GM19438 (cell line): ENCODE measurements around the gene ANKRD28.
A peak's percentile ranks its signal among the peaks of the same experiment; 100 is the strongest.

ENCODE experiments used
- ATAC-seq: cut with Tn5 transposase; IDR thresholded peaks from one replicate; pipeline ENCODE4 v1.9.1; 2021; ENCODE audit warnings: low read depth; ENCODE audit not compliant: unreplicated experiment

Gene ANKRD28

DNA sequence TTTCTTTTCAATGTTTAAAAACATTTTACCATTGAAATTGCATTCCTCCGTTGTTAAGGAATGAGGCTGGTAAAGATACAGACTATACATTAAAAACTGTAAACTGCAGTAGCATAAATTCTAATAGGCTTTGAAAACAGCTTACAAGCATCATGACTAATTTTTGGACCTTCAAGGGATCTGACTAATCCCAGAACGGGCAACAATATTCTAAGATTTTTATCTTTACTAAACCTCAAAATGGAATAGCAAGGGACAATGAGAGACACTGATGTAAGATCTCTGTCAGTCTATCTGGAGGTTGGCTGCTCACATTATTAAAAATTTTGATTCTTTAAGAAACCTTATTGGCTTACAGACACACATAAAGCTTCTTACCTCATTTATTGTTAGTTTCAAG, 121.5 kb downstream of the ANKRD28 start:
- ATAC-seq, result no peak

DNA sequence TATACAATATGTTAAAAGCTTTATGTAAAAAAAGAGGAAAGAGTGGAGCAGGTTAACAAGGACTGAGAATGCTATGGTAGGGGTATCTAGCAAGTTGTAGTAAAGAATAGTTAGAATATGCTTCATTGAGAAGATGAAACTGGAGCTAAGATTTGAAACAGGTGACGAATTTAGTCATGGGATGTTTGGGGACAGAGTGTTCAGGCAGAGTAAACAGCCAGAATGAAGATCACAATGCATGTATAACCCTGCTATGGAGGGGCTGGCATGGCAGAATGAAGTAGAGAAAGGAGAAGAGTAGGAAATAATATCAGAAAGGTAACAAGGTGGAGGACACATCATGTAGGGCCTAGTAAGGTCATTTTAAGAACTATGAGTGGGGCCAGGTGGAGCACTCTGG, 124.2 kb downstream of the ANKRD28 start:
- ATAC-seq, result no peak

DNA sequence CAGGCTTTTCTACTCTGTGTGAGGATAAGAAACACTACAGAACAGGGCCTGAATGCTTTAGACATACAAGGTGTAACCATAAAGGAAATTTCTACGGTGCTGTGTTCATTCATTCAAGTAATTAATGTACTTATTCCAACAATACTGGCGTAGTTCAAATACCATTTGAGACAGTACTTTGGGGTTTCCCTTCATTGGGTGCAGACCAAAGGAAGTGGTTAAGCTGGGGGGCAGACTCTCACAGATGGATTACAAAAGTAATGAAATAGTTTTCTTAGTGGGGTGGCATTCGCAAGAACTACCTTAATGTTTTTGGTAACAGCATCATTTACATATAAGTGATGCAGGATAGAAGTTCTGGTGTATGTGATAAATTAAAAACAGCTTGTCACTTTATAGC, 130.3 kb downstream of the ANKRD28 start:
- no peak for ATAC-seq

DNA sequence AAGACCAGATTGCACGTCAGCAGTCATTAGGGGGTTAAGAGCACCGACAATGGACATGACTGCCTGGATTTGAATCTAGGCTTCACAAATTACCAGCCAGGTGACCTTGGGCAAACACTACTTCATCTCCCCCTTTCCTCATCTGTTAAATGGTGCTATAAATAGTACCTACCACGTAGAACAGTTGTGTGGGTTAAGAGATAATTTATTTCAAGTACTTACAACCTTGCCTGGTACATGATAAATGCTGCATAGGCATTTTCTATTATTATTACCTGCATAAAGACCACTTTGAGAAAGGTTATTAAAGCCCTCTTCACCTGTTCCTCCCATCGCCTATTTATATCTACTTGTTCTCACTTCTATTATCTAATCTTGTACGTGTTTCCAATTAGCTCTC, 131.5 kb downstream of the ANKRD28 start:
- no peak for ATAC-seq

DNA sequence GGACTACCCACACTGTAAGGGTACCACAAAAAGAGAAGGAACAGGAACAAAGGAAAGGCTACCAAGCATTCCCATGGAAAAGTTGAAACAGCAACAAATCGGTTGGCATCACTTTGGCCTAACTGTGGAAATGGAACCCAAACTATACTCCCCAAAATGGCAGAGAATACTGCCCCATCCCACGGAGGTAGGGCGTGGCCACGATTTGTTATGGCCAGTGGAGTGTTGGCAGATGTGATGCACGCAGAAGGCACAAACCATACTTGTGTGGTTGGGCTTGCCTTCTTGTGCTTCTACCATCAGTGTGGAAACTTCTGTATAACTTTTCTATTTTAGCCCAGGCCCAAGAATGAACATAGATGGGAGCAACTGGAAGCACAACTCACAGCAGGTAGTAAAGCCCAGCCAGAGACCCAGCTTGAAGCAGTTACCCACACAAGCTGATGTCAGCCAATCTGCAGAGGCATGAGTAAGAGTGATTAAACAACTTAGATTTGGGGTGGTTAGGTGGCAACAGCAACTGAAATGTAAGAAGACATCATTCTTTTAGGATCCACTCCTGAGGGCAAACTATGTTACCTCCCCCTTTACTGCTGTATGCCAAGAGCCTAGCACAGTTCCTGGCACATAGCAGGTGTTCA, 132.1 kb downstream of the ANKRD28 start:
- no peak for ATAC-seq

DNA sequence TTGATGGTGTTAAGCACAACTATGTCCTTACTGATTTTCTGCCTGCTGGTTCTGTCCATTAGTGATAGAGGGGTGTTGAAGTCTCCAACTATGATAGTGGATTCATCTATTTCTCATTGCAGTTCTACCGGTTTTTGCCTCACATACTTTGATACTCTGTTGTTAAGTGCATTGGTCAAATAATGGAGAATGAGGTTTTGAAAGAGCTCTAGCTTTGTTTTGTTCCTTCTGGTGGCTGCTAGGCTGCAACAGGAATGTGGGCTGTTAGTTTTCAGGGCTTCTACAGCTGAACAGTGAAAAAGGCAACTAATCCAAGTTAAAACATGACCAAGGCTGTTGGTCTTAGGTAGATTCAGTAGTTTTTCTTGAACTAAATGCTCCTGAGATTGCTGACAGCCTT, 133.6 kb downstream of the ANKRD28 start:
- no peak for ATAC-seq

DNA sequence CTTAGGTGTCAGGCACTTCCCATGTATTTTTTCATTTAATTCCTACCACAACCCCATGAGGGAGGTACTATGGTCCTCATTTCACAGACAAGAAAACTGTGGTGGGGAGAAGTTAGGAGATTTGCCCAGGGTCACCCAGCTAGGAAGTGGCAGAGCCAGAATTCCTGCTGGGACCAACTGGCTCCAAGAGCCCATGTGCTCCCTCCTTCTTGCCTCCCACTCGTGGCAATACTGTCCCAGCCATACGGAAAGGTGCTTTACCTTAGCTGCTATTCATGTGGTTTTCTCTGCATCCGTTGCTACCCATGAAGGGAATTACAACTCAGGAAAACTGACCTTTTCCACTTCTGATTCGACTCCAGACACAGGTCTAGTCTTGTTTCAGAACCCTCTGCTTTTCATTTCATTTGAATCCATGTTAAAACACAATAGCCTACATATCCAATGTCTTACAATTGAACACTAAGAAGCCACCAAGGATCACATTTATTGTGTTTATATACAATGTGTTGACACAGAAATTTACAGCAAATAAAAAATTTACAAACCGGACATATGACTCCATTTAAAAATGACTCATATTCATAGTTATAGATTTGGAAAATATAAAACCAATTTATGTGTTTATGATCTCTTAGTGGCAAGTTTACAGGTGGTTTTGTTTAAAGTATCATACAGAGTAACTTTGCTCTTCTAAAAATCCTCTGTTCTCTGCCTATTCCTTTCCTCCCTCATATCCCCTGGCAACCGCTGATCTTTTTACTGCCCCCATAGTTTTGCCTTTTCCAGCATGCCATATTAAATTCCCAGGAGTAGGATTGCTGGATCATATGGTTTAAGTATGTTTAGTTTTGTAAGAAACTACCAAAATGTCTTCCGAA, 137.5 kb downstream of the ANKRD28 start:
- ATAC-seq, result no peak

DNA sequence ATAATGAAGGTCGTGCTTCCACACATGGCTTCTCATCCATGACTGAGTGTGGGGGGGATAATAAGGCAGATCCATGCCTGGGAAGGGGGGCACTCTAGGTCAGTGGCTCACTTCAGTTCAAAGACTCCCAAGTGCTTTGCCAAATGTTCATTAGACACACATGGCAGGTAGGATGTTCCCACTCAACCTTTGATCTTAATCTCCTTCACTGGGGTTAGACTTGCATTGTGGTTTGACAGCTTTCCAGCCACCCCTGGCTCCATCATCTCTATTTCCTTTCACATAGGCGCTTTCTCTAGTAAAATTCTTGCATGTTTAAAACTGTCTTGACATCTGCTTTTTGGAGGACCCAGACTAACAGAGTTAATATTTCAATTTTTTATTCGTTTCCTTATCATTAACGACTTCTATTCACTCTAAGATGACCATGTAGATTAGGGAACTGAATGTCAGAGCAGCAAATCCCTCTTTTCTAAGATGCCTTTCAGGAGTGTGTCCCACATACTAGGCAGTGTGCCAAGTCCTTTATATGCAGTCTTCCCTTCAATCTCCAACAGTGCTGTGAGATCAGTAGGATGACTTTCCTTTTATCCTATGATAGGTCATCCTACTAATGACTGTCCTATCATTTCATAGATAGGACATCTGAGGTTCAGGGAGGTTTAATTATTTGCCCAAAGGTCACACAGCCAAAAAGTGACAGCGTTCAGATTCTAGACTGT, 138.4 kb downstream of the ANKRD28 start:
- no peak for ATAC-seq

DNA sequence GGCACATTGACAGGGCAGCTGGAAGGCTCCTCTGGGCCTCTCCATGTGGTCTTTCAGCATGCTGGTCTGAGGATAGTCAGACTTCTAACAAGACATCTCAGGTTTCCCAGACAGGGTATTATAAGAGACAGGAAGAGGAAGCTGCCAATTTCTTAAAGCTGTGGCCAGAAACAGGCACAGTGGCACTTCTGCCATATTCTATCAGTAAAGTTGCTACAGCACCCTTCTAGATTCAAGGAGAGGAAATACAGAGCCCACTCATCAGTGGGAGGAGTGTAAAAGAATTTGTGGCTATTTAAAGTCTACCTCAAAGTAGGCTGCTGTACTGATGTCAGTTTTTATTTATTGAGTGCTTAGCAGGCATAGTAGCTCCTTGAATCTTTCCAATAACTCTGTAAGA, 140.8 kb downstream of the ANKRD28 start:
- ATAC-seq, result no peak

DNA sequence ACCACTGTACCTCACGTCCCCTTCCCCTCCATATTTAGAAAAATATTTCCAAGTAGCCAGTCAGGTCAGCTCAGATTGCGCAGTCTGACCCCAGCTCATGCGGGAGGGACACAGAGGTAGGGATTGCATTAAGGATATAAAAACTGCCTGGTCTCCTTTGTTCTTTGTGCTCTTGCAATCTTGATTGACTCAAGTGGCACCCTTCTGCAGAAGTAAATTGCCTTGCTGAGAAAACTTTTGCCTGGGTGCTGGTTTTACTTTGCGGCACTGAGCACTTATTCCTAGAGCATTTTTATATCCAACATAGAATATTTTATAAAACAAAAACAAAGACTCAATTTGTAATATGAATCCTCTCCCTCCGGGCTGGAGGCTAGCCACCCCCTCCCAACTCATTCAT, 141.4 kb downstream of the ANKRD28 start:
- no peak for ATAC-seq

DNA sequence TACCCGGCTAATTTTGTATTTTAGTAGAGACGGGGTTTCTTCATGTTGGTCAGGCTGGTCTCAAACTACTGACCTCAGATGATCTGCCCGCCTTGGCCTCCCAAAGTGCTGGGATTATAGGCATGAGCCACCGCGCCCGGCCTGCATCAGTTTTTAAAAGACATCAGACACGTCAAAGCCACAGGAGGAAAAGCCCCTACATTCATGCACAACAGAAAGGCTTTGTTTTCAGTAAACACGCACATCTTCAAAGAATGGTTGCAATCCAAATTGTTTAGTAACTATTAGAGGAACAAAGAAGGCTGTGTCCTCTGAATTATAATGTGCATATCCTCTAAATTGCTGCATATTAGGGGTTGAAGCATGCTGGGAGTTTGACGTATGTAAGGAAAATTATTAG, 142.9 kb downstream of the ANKRD28 start:
- no peak for ATAC-seq

DNA sequence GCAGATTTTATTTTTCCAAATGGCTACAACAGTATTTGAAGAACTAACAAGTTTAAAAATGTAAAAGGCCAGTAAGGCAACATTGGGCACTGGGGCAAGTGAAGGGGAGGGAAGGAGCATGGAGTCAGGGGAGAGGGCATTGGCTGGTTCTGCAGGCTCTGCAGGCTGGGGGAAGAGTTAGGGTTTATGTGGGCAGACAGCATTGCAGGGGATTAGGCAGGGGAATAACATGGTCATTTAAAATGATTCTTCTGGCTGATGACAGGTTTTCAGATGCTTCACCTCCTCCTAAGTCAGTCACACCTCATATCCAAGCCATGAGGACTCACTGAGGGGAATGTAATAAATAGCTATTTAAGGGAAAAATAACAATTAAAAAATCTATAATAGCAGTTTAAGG, 143.7 kb downstream of the ANKRD28 start:
- no peak for ATAC-seq

DNA sequence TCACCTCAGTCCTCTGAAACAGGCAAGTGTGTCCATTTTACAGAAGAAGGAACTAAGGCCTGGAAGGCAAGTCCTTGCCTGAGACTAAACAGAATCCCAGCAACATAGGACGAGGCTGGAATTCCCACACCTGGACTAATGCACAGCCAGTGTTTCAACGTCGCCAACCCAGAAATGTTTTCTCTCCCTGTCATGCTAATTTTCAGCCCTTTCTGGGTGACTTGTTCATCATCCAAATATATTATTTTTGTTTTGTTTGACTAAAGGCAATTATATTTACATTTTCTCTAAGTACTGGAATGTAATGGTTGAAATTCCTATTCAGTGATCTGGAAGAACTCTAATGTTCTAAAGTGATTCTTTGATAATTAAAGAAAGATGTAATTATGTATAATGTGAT, 144.5 kb downstream of the ANKRD28 start:
- ATAC-seq, result no peak

DNA sequence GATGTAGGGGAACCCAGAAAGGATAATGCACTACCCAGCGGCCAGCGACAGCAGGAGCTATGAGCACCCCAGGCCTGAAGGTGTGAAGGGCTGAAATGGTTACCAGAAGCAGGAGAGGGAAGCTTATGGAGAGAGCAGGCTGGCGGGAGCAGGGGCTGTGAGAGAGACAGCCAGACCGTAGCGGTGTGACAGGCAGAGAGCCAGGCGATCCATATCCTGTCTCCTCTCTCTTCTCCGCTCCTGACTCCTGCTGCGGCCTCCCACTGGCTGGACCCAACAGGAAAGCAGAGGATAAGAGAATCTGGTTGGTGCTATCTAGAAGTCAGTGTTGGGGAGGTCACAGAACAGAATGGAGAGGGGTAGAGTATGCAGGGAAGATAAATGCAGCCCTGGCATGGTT, 146.4 kb downstream of the ANKRD28 start:
- ATAC-seq, result no peak

DNA sequence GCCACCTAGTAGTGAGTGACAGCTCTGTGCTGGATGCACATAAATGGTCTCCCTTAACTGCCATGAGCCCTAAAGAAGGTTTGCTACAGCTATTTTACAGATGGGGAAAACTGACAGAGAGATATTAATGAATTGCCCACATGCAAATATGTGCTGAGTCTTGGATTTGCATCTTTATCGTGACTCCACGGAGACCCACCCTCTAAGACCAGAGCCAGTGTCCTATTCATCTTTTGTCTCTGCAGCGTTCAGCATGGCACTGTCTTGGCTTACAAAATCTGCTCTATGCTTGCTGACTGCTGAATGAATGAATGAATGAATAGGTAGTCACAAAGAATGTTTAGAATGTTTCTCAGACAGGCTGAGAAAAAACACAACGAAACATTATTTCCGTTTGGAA, 147.9 kb downstream of the ANKRD28 start:
- ATAC-seq, result no peak

DNA sequence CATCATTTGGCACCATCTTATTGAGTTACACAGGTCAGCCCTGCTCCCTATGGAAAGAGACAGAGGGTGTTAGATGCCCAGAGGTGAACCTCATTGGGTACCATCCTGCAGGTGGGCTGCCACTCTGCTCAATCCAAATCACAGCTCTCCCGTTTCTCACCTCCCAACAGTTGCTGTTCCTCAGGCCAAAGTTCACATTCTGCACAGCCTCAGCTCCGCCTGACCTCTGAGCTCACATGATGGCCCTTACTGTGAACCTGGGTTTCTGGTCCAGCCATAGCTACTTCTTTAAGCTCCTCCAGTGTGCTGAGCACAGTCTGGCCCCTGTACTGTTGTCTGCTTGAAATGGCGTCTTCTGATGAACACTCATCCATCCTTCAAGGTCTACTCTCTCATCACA, 148.4 kb downstream of the ANKRD28 start:
- no peak for ATAC-seq

DNA sequence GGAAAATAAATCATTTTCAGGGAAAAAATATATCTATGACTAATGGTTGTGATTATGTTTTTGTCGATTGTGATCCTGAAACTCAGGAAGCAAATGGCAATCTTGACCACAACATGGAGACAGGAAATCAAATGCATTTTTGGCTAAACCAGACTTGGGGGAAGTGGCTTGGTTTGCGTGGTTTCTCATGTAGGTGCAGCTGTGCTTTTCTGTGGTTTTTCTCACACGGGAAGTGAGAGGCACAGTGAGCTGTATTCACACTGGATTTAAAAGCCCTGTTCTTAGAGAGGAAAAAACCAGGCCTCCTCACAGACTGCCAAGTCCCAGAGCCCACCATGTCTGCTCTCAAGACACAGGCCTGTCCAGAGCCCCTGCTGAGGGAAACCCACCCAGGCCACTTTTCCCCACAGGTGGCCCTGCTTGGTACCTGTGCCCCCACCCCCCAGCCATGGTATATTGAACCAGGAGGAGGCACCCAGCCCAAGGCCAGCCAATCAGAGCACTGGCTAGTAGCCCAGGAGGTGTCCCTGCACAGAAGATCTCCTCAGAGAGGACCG, 150.1 kb downstream of the ANKRD28 start:
- ATAC-seq, result peak; percentile 97

DNA sequence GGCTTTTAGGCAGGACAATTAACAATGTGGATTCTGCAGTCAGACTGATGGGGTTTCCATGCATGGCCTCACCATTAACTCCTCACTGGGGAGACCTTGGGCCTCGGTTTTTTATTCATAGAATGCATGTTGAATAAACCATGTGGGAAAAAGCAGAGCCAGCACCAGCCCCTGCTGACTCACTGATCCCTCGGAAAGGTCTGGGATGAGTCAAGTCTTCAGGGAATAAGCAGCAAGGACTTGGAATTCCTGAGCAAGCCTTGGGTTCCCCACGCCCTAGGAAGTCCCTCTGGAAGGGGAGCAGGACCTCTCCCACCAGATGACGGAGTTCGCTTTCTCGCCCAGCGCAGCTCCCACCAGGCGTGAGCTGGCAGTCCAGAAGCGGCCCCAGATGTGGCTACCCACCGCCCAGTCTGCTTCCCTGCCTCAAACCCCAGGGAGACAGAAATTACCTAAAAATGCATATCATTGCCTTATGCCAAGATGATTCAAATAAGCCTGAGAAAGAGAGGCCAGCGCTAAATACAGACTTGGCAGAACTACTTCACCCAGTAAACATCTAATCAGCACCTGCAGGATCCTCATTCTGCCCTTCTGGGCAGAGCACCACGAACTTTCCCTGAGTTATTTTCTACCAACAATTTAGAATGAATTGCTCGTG, 150.8 kb downstream of the ANKRD28 start:
- ATAC-seq, result peak; percentile 14

DNA sequence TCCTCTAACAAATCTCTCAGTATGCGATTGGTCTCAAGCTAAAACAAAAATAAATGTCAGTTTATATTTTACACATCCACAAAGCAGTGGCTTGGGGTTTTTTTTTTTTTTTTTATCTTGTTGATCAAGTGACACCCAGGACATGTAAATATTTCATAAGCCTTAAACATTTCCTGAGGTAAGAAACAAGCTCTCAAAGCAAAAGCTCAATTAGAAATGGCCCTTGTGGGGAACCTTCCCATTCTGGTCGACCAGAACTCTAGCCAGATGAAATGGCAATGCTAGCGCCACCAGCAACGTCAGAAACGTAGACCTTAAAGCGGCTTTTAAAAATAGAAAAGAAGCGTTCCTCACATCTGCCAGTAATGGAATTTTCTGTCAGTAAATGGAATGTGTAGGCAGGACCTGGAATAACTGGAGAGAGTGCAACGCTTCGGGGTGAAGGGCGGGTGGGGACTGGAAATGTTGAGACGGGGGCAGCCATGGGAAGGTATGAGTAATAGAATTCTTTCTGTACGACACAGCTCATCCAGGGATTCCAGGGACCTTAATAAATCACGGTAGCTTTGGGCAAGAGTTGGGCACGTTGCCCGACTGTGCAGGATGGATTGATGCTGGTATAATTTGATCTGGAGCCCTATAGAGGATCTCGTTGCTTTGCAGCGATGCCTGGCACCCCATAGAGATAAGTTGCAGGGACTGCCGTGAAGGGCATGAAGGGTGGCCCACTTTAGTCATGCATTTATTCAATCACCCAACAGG, 151.9 kb downstream of the ANKRD28 start:
- ATAC-seq, result no peak

DNA sequence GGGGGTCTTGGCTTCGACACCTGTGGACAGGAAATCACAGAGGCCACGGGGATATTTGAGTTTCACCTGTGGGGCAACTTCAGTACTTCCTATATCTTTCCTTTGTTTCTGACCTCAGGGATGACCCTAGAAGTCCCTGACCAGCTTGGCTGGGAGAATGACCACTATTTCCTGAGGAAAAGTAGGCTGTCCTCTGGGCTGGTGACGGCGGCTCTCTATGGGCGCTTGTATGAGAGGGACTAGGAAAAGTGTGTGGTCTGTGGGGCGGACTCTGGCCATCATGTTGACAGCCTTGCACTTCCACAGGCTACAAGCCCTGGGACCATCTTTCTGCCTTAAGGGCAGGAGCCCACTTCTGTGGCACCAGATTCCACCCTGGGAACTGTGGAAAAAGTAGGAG, 152.5 kb downstream of the ANKRD28 start:
- ATAC-seq, result no peak
